Mesenteric fat pad (tissue), 1 donor: Measurements from ENCODE around the gene CPEB2. TPM values are rescaled to one million over a fixed set of nuclear protein-coding genes. Genes with fewer than 3 reads are reported as not detected.

ENCODE experiments used
- DNase-seq: peaks from one replicate; pipeline ENCODE4 v3.0.0-alpha.2; 2020; ENCODE audit warnings: low spot score
- total RNA-seq: library from RNA; stranded (reverse); fragmentation: NEBNext Ultra II Directional; extraction: Animal tissue kit (Norgen Biotek cat#: 25700); gene quantifications from one replicate; pipeline ENCODE4 v1.2.1, GENCODE V29; 2021
- donor health status: DM: yes; HTN: yes; CAD: no.

The CPEB2 gene
- total RNA-seq, 1 donor from 2014 or later, result 23.1 TPM

DNA sequence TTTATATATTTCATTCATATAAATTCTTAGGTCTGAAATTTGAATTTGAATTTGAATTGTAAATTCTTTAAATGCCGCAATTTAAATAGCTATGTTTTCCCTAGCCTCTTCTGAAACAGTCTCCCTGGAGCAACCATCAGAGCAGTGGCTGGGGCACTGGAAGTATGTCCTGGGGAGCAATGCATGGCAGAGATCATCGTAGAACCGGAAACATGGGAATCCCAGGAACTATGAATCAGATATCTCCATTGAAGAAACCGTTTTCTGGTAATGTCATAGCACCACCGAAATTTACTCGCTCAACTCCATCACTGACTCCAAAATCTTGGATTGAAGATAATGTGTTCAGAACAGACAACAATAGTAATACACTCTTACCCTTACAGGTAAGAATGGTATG lies 4.9 kb downstream of the CPEB2 start:
- no peak for DNase-seq

GRCh38 chr4:15010038-15010585 lies 7.8 kb downstream of the CPEB2 start:
- DNase-seq, result no peak

- peak; percentile 76 for DNase-seq
Measured at GRCh38 chr4:15011166-15011565, 8.9 kb downstream of the CPEB2 start.

- DNase-seq, result no peak
Measured at GRCh38 chr4:15012017-15012788, 9.9 kb downstream of the CPEB2 start.

GRCh38 chr4:15013585-15013984 lies 11.3 kb downstream of the CPEB2 start:
- DNase-seq, result no peak

- DNase-seq, result no peak
Measured at GRCh38 chr4:15015170-15015569, 12.9 kb downstream of the CPEB2 start.

GRCh38 chr4:15018361-15018760 lies 16.1 kb downstream of the CPEB2 start:
- DNase-seq, result no peak

DNA sequence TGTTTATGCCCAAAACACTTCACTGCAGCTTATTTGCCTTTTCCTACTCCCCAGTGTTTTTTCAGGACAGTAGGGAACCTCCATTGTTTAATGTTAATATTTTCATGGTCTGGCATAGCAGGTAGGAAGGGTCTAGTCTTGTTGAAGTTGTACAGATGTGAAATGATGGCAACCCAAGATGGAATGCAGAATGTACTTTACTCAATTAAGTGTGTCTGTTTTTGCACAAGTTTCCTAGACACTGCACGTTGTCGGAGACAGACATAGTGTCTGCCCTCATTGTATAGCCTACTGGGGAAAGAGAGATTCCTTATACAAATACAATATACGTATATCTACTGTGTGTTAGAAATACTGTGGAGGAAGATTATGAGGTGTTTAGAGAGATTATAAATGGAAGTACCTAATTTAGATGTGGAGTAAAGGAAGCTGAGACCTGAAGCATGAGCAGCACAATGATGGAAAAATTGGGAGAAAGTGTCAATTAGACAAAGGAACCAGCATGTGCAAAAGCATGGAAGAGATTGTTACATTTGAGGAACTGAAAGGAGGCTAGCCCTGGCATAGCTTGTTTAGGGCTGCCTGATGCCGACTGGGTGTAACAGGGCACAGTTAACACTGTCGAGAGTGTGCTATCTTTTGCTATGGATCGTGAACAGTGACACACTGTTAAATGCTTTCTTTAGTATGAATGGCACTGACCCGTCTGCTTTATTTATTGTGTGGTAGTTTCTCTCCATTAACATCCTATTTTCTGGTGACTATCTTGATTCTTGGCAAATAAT lies 18.4 kb downstream of the CPEB2 start:
- no peak for DNase-seq

- DNase-seq, result no peak
Measured at GRCh38 chr4:15021311-15021710, 19.0 kb downstream of the CPEB2 start.

DNA sequence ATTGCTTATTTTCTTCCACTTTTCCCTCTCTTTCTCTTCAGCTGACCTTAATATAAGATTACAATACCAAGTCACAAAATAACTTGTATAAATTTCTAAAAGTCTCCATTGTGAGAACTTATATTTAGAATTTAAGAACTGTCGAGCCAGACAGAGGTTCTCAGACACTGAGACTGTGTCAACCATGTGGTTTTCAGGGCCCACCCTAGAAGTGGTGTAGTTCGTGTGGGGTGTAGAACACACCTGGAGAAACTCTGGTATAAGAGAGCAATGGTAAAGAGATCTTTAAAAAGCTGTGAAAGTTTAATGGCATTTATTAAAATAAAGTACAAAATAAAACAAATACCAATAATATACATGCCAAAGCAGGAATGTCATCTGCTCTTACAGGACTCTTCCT lies 19.7 kb downstream of the CPEB2 start:
- DNase-seq, result no peak

DNA sequence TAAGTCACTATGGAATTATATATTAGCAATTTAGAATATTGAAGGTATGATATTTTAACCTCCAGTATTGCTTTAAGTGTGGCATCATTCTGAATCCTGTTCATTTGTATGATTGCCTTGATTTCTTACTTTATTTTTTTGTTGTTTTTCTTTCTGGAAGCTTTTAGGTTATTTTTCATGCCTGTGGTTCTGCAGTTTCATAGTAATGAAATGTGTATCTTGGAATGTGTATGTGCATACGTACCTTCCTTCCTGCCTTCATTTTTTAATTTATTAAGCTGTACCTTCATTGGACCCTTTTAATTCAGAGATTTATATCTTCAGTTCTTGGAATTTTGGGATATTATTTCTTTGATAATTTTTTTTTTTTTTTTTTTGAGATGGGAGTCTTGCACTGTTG lies 22.1 kb downstream of the CPEB2 start:
- DNase-seq, result no peak

DNA sequence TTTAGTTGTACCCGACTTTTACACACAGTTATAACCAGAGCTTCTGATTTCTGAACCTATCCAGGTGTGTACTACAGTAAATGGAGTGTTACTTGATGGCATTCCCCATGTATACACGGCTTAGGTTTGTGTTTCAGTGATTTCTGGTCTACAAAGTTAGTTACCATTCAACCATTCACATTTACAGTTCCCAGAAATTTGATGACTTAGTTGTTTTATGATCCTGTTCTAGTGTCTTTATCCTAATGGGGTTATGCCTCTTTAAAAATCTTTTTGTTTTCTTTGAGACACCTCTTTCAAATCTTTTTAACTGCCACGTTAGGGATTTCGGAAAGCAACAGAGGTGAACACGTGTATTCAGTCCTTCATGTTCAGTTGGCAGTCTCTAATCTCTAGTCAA lies 23.4 kb downstream of the CPEB2 start:
- no peak for DNase-seq

GRCh38 chr4:15027921-15028435 lies 25.7 kb downstream of the CPEB2 start:
- DNase-seq, result no peak

DNA sequence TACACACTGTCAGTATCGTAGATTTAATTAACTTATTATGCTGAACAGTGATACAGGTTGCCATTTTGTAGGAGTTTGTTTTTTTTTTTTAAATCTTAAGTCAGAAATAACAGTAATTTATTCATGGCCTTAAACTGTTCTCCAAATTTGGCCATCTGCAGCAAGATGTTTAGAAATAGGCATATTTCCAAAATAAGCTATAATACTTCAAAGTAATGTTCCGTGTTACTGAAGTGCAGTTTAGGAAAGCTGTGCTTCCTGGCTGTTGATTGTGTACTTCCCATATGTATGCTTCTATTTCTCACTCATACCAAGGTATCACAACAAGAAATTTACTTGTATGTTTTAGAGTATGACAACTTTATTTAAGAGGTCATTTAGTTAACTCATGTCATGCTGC lies 28.9 kb downstream of the CPEB2 start:
- DNase-seq, result no peak

DNA sequence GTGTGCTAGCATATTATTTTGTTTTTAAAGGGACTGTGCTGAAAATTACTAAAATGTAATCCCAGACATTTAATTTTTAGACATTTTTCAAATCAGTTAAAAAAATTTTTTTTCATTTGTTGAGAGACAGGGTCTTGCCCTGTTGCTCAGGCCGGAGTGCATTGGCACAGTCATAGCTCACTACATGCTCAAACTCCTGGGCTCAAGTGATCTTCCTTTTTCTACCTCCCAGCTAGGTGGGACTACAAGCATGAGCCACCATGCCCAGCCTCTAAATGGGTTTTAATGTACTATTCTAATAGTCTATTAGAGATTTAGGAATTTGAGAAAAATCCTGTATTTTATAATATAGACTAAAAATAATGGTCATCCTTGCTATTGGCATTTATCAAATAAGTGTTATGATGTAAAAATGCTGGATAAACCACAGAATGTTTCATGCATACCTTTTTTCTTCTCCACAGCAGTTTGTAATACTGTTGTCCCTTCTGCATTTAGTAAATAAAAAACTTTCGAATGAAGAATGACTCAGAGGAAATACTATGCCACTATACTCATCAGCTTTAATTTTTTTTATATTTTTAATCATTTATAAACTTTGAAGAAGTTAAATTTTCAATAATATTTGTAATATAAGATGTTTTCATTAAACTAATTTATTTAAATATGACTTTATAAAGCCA lies 29.9 kb downstream of the CPEB2 start:
- DNase-seq, result no peak

DNA sequence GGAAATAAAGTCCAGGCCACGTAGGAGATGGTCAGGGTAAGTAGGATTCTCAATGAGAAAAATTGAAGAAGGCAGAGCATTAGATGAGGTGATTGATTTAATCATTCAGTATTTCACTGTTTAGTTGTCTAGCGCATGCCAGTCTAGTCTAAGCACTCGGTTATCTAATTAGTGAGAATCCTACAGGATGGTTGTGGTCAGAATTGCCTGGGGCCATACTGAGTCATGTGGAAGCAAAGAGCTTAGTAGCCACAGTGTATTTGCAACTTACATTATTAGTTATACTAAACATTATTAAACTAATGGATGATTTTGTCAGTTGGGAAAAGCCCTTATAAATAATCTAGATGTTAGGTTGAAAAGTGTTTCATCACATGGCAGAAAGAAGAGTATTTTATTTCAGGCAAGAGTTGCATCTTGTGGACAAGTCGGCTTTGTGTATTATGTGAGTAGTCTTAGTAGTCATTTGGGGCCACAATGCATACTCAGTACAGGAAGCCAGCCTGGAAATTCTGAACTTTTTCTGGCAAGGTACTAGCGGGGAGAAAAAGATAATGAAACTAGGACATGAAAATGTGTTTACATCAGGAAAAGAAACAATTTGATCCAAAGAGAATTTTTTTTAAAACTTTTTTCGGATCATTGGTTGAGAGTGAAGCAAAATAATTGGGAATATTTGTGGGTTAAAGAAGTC lies 31.9 kb downstream of the CPEB2 start:
- DNase-seq, result no peak

DNA sequence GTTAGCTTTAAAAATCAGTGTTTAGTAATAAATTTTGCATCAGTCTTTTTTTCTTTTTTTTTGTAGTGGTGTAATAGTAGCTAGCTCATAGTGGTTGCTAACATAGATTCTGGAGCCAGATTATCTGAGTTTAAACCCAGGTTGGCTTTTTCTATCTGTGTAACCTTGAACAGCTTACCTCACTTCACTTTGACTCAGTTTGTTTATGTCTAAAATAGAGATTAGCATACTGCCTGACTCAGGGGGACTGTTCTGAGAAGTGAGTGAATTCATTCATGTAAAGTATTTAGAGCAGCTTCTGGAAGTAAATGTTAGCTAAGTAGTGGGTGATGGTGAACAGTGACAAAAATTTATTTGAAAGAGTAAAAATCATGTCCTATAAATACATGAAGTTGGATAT lies 32.9 kb downstream of the CPEB2 start:
- no peak for DNase-seq

- no peak for DNase-seq
Measured at GRCh38 chr4:15037923-15038541, 35.8 kb downstream of the CPEB2 start.

DNA sequence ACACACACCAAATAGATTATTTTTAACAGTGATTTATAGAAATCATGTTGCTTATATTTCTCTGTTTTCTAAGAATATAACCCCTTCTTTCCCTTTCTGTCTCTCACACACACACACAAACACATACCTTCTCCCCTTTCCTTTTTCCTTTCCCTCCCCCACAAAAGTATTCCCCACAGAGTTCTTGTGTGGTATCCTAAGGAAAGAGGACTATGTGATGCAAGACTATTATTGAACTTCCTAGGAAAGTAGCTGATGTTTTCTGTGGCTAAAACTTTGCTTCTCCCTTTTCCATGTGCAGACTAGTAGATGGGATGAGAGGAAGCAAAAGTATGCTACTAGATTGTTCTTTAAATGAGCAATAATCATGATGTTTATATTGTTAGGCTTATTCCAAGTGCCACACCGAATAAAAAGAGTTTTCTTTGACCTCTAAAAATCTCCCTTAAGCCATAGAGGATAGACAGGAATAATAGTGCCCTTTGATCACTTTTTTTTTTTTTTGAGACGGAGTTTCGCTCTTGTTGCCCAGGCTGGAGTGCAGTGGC lies 38.7 kb downstream of the CPEB2 start:
- no peak for DNase-seq

DNA sequence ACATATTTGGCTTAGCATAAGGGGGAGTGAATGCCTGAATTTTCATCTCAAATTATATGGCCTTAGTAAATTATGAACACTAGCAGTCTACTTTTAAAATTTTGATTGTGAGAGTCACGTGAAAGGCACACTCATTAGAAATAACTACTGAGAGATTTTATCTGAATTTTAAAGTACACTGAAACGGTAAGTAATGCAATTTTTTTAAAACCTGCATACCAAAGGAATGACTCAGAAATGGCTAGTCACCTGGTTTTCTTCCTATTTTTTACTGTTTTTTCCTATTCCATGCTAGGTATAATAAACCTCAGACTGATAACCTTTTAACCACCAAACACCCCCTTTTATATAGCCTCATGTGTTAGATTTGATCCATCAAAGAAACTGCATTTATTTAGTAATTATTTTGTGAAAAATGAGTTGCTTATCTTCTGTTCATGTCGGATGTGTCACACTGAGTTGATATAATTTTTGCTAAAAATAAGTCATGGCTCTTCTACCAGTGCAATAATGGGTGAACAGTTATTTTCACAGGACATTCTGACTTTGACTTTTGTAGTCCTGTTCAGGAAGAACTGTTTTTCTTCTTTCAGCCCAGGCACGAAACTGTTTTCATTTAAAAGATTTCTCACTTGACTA lies 40.4 kb downstream of the CPEB2 start:
- DNase-seq, result no peak
